NK-92 (cell line): ENCODE measurements around the gene CMKLR1.

ENCODE experiments used
- DNase-seq: peaks from one replicate; lab custom pipeline; 2025; ENCODE audit not compliant: unreplicated experiment; lab: John Stamatoyannopoulos, UW

The CMKLR1 gene

DNA sequence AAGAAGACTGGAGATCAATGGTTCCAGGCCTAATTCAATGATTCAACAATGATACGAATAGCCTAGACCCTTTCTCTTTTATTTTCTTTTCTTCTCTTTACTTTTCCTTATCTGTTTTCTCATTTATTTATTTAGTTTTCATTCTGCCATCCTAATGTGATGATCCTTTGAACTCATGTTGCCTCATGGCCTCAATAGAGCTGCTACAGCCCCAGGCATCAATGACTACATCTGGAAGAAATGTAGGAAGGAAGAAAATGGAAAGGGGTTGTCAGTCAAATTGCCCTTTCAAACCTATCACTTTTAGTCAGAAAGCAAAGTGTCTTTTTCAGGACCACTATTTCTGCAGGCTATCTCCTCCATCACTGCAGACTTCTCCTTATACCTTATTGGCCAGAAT, 69.9 kb downstream of the CMKLR1 start:
- DNase-seq = no peak

DNA sequence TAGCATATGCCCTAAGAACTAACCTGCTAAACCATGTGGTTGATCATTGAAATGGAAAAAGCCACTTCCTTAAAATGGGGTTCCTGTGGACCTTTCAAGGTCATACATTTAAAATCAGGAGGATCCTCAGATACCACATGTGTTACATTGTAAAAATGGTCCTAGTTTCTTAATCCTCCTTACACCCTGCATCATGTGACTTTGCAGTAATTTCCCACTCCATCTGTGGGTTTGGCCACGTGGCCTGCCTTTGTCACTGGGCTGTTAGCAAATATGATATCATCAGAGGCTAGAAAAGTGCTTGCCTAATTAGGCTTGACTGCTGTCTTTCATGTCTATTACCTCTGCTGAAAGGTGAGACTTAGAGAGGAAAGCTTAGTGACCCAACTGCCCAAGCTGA, 70.7 kb downstream of the CMKLR1 start:
- DNase-seq = no peak

- DNase-seq = no peak
Measured at GRCh38 chr12:108267450-108267849, 71.7 kb downstream of the CMKLR1 start.

GRCh38 chr12:108266131-108266530, 73.0 kb downstream of the CMKLR1 start:
- DNase-seq = no peak

DNA sequence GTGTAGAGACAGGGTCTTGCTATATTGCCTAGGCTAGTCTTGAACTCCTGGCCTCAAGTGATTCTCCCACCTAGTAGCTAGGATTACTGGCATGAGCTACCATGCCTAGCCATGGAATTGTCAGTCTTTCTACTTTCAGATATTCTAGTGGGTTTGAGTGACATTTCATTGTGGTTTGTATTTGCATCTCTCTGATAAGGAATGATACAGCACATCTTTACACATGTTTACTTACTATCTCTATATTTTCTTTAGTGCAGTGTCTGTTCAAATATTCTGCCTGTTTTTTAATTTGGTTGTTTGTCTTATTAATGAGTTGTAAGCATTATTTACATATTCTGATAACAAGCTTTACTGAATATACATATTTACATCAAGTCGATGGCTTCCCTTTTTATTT, 73.6 kb downstream of the CMKLR1 start:
- DNase-seq = no peak

DNA sequence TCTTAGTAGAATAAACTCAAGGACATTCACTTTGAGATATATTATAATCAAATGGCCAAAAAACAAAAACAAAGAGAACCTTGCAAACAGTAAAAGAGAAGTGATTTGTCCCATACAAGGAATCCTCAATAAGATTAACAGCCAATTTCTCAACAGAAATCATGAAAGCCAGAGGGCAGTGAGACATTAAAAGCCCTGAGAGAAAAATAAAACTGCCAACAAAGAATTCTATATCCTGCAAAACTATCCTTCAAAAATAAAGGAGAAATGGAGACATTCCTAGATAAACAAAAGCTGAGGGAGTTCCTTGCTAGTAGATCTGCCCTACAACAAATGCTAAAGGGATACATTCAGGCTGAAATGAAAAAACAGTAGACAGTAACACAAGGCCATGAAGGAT, 78.1 kb downstream of the CMKLR1 start:
- no peak for DNase-seq

DNA sequence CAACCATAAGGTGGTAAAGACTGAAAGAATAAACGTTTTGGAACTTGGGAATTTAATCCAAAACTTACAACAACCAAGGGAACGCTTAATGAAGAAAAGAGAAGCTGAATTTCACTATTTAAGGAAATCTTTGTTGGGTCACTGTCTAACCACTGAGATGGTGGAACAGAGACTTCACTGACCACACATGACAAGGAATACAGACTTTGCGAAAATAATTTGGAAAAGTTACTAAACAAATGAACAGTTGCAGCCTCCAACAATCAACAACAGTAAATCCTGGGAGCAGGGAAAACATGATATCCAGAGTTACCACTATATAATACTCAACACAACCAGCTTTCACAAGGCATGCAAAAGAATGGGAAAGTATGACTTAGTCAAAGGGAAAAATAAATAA, 79.1 kb downstream of the CMKLR1 start:
- DNase-seq = no peak

GRCh38 chr12:108257610-108258106, 81.5 kb downstream of the CMKLR1 start:
- no peak for DNase-seq

DNA sequence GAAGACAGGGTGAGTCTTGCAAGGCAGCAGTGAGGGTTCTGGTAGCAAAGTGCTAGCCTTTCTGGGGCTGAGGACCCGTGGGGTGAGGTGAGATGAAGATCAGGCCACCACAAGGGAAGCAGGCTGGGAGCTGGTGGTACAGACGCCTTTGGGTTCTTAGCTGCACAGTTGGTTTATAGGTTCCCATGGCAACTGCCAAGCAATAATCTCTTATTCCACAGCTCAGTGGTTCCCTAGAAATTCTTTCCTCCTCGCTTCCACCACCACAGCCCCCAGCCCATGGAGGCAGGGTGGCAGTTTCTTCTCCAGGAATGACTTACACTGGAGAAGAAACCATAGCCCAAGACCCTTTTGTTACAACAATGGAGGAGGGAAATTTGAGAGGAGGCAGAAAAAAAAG, 82.1 kb downstream of the CMKLR1 start:
- DNase-seq = no peak

DNA sequence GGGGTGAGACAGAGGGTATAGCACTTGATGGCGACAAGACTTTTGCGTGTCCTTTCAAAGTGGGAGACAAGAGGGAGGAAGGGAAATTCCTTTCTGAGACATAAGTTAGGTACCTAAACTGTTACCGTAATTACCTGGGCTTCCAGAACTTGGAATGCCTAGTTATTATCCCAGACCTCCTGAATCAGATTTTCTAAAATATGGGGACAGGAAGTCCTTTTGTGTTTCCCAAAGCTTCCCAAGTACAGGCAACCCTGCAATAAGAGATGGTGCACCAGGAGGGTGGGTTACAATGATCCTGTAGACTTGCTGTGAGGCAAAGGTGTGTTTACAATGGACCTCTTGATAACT, 83.9 kb downstream of the CMKLR1 start:
- no peak for DNase-seq

GRCh38 chr12:108254517-108255251, 84.4 kb downstream of the CMKLR1 start:
- DNase-seq = no peak

GRCh38 chr12:108254030-108254429, 85.1 kb downstream of the CMKLR1 start:
- DNase-seq = no peak

GRCh38 chr12:108253540-108253939, 85.6 kb downstream of the CMKLR1 start:
- DNase-seq = no peak

DNA sequence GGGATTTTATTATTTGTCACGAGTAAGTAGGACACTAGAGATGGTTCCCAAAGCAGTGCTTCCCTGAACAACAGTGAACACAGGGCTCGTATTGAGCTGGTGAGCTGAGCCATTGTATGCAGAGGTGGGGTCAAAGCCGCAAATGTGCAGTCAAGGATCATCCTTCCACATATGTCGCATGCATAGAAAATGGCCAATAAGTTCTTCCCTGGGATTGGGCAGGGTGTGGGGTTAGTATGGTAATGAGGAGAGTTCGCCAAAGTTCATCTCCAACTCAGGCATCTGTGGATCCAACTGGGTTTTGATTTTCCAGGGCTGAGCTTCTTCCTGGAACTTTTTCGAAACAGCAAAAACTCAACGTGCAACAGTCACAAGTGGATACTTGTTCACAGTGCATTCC, 86.6 kb downstream of the CMKLR1 start:
- DNase-seq = no peak

DNA sequence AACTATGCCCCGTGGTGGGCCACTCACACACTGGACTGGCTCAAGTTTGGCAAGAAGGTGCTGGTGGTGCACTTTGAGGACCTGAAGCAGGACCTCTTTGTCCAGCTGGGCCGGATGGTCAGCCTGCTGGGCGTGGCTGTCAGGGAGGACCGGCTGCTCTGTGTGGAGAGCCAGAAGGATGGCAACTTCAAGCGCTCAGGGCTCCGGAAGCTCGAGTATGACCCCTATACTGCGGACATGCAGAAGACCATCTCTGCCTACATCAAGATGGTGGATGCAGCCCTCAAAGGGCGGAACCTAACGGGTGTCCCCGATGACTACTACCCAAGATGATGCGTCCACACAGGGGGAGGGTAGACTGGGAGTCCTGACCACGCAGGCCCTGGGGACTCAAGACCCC, 91.1 kb downstream of the CMKLR1 start:
- no peak for DNase-seq

DNA sequence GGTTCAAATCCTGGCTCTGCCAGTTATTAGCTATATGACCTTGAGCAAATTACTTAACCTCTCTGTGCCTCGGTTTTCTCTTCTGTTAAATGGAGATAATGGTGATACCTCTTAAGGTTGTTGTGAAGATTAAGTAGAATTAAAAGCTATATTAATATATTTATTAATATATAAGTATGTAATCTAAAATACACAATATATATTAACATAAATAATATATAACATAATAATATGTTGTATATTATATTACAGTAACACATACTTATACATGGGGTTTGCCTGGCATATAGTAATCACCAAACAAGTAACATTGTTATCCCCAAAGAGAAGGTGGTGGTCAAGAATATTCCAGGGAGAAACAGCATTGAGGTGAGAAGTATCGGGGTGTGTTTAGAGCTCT, 92.0 kb downstream of the CMKLR1 start:
- DNase-seq = no peak

GRCh38 chr12:108241986-108242703, 97.0 kb downstream of the CMKLR1 start:
- no peak for DNase-seq

- DNase-seq = no peak
Measured at GRCh38 chr12:108240928-108241327, 98.2 kb downstream of the CMKLR1 start.

DNA sequence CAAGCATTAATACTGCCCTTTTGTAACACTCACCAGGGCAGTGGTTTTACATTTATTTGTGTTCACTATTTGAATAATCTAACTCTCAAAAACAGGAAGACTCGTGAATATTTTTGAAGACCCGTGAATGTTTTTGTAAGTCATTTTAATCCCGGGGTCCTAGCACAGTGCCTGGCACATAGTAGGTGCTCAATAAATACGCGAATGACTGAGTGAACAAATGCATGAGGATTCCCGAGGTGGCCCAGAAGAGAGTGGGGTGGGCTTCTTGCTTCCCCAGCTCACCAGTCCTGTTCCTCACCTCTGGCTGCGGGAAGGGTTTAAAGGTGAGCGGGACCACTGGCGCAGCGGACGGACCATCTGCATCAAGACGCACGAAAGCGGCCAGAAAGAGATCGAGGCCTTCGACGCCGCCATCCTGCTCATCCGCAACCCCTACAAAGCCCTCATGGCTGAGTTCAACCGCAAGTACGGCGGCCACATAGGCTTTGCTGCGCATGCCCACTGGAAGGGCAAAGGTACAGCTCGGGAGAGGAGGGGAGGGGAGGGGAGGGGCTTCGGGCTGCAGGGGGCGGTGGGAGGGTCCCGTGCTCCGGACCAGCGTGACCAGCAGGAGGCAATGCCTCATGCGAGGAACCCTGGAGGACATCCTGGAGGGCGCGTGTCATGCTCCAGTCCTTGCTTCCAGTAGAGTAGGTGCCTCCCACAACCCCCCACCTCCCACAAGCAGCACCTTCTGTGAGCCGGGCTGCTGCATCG, 98.9 kb downstream of the CMKLR1 start:
- no peak for DNase-seq

DNA sequence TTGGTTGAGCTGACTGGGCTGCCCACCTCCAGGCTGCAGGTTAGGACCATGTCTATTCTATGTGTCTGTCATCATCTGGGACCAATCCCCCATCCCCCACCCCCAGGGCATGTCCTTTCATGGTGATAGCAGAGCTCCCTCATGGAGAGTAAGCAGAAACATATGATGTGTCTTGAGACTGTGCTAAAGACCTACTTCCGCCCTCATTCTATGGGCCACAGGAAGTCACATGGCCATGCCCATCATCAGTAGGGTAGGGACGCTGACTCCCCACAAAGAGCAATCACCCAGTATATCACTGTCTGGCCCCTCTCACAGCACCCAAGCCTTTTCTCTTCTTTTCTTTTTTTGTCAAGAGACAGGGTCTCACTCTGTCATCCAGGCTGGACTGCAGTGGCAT, 99.7 kb downstream of the CMKLR1 start:
- no peak for DNase-seq

- DNase-seq = no peak
Measured at GRCh38 chr12:108238474-108238873, 100.6 kb downstream of the CMKLR1 start.
